A673 (cell line): ENCODE measurements around the gene TMEM61.

Source experiments
- CTCF ChIP-seq: fragments of 300-800, 200-600 bp; sonication (generic); conservative IDR thresholded peaks from 2 replicates; pipeline ENCODE4 v1.5.1; 2017; ENCODE audit warnings: low read depth, mild to moderate bottlenecking, antibody characterized with exemption, low read length, moderate library complexity, mixed read lengths
- EZH2 ChIP-seq: fragments of 200-600 bp; sonication (generic); IDR thresholded peaks from 2 replicates; pipeline ENCODE4 v1.6.1; 2017; ENCODE audit warnings: borderline replicate concordance, low read depth, mild to moderate bottlenecking, mixed read lengths, antibody characterized with exemption, low read length; ENCODE audit not compliant: poor library complexity, severe bottlenecking

GRCh38 chr1:54952950-54953718 lies 27.3 kb upstream of the TMEM61 start:
- TF ChIP-seq CTCF (no peak), EZH2 (no peak)
